Vagina (tissue), 2 donors: Measurements from ENCODE around the gene OR56B1. TPM values are rescaled to one million over a fixed set of nuclear protein-coding genes. Genes with fewer than 3 reads are reported as not detected.

Experiments
- DNase-seq, 2 donors: peaks; one replicate each; pipeline ENCODE4 v3.0.0-alpha.2; 2017; ENCODE audit errors: extremely low spot score in 2 of 2
- H3K27ac ChIP-seq: fragments of 200-600 bp; sonication (generic); one replicate; pipeline ENCODE4 v1.5.1; 2019
- H3K27me3 ChIP-seq: fragments of 200-600 bp; sonication (generic); one replicate; pipeline ENCODE4 v1.5.1; 2019
- H3K36me3 ChIP-seq, 2 donors: fragments of 200-600 bp; sonication (generic); one replicate each; pipeline ENCODE4 v1.5.1; 2017 to 2019
- H3K4me1 ChIP-seq: fragments of 200-600 bp; sonication (generic); one replicate; pipeline ENCODE4 v1.5.1; 2019
- H3K4me3 ChIP-seq, 2 donors: fragments of 200-600 bp; sonication (generic); 1 replicate in 1 of 2; 2 replicates in 1 of 2; pipeline ENCODE4 v1.5.1; 2016 to 2019
- H3K9me3 ChIP-seq: fragments of 200-600 bp; sonication (generic); one replicate; pipeline ENCODE4 v1.5.1; 2019
- CTCF ChIP-seq, 3 experiments: fragments of 450-650 bp in 2 of 3; fragments of 200-600 bp in 1 of 3; sonication (generic) in 1 of 3; IDR thresholded peaks; one replicate each; pipeline ENCODE4 v1.5.1; 2017 to 2019; ENCODE audit warnings: antibody characterized with exemption in 3 of 3, mild to moderate bottlenecking in 2 of 3, moderate library complexity in 2 of 3
- POLR2A ChIP-seq, 2 donors: fragments of 450-650 bp; IDR thresholded peaks; one replicate each; pipeline ENCODE4 v1.6.1; 2017; ENCODE audit warnings: antibody characterized with exemption in 2 of 2, mild to moderate bottlenecking in 2 of 2, moderate library complexity in 2 of 2
- POLR2AphosphoS5 ChIP-seq, 2 donors: sonication (generic); formaldehyde crosslinking; IDR thresholded peaks; one replicate each; pipeline ENCODE4 v1.9.0; 2017; ENCODE audit warnings: antibody characterized with exemption in 2 of 2, mild to moderate bottlenecking in 2 of 2, low read depth in 1 of 2; ENCODE audit not compliant: insufficient read depth in 1 of 2
- intact Hi-C: fragments of 100-400 bp; cut with DNase I; formaldehyde crosslinking; loops from one replicate; pipeline ENCODE4 v1.15.1; 2023
- total RNA-seq: library from RNA; depleted of rRNA; stranded (reverse); fragments of >200 nt; gene quantifications from one replicate; pipeline ENCODE4 v1.2.3, GENCODE V29; 2016

Gene OR56B1
- total RNA-seq, 1 donor from 2014 or later: not detected

GRCh38 chr11:5727691-5728090, 8.6 kb upstream of the OR56B1 start:
- Histone ChIP-seq H3K36me3 (no peaks in the 10 kb centered on the region), H3K9me3 (no peaks in the 10 kb centered on the region)
- TF ChIP-seq POLR2AphosphoS5 (IDR thresholded peaks at IDR 0.05; ENCODE audit: insufficient read depth in 1 of 2, low read depth in 1 of 2) (no peak), POLR2A (IDR thresholded peaks at IDR 0.05) (no peak), CTCF (IDR thresholded peaks at IDR 0.05) (no peak)

GRCh38 chr11:5737091-5737490, 843 bp downstream of the OR56B1 start:
- intact Hi-C loops: no loop called here
- no peak for TF ChIP-seq POLR2AphosphoS5 (IDR thresholded peaks at IDR 0.05; ENCODE audit: insufficient read depth in 1 of 2, low read depth in 1 of 2)
- Histone ChIP-seq H3K4me1 (no peaks in the 10 kb centered on the region), H3K27me3 (no peaks in the 10 kb centered on the region), H3K9me3 (no peaks in the 10 kb centered on the region), H3K4me3 (no peak overlapping the region), H3K36me3 (no peaks in the 10 kb centered on the region), H3K27ac (no peak overlapping the region)
- DNase-seq: no peak

More at GRCh38 chr11:5727691-5728090, 8.6 kb upstream of the OR56B1 start:
- no peaks in the 10 kb centered on the region for H3K27me3 ChIP-seq
- intact Hi-C loops: loop anchor here (10.0 kb wide), 1 partner anchor 73 kb away; no protein-coding TSS in a partner anchor
- H3K4me1 ChIP-seq: no peaks in the 10 kb centered on the region
- no peak overlapping the region for H3K27ac ChIP-seq
- no peak overlapping the region for H3K4me3 ChIP-seq
- no peak for DNase-seq

- Histone ChIP-seq H3K9me3 (no peaks in the 10 kb centered on the region), H3K27ac (no peak overlapping the region), H3K4me3 (no peak overlapping the region), H3K27me3 (no peaks in the 10 kb centered on the region), H3K36me3 (no peaks in the 10 kb centered on the region), H3K4me1 (no peaks in the 10 kb centered on the region)
- DNase-seq: no peak
- intact Hi-C loops: no loop called here
- TF ChIP-seq CTCF (IDR thresholded peaks at IDR 0.05) (no peak), POLR2AphosphoS5 (IDR thresholded peaks at IDR 0.05; ENCODE audit: insufficient read depth in 1 of 2, low read depth in 1 of 2) (no peak), POLR2A (IDR thresholded peaks at IDR 0.05) (no peak)
Observed at GRCh38 chr11:5737670-5738392, 1.6 kb downstream of the OR56B1 start.

GRCh38 chr11:5738431-5738830, 2.2 kb downstream of the OR56B1 start:
- Histone ChIP-seq H3K4me3 (no peak overlapping the region), H3K36me3 (no peaks in the 10 kb centered on the region), H3K27ac (no peak overlapping the region), H3K4me1 (no peaks in the 10 kb centered on the region), H3K27me3 (no peaks in the 10 kb centered on the region), H3K9me3 (no peaks in the 10 kb centered on the region)
- TF ChIP-seq POLR2AphosphoS5 (IDR thresholded peaks at IDR 0.05; ENCODE audit: insufficient read depth in 1 of 2, low read depth in 1 of 2) (no peak), POLR2A (IDR thresholded peaks at IDR 0.05) (no peak), CTCF (IDR thresholded peaks at IDR 0.05) (no peak)
- DNase-seq: no peak
- intact Hi-C loops: no loop called here

- no peaks in the 10 kb centered on the region for H3K4me1 ChIP-seq
- intact Hi-C loops: no loop called here
- no peaks in the 10 kb centered on the region for H3K9me3 ChIP-seq
- H3K27me3 ChIP-seq: no peaks in the 10 kb centered on the region
- H3K4me3 ChIP-seq: no peak overlapping the region
- no peaks in the 10 kb centered on the region for H3K36me3 ChIP-seq
- no peak for DNase-seq
- no peak overlapping the region for H3K27ac ChIP-seq
- TF ChIP-seq POLR2A (IDR thresholded peaks at IDR 0.05): no peak
- no peak for TF ChIP-seq CTCF (IDR thresholded peaks at IDR 0.05)
- no peak for TF ChIP-seq POLR2AphosphoS5 (IDR thresholded peaks at IDR 0.05; ENCODE audit: insufficient read depth in 1 of 2, low read depth in 1 of 2)
Observed at GRCh38 chr11:5746614-5747013, 10.4 kb downstream of the OR56B1 start.
